Melanocyte of skin (primary cell): ENCODE measurements around the gene GMPR2. TPM values are rescaled to one million over a fixed set of nuclear protein-coding genes. Genes with fewer than 3 reads are reported as not detected.

Experiments
- small RNA-seq, 2 donors: library from RNA; depleted of rRNA; stranded (forward); fragments of <200 nt; gene quantifications; one replicate each; pipeline ENCODE3, GENCODE V24; 2012
- total RNA-seq, 2 donors: library from RNA; depleted of rRNA; stranded (reverse); fragments of >200 nt; gene quantifications; 2 replicates each; pipeline ENCODE4 v1.2.3, GENCODE V29; 2012

GMPR2 gene
- total RNA-seq: 10 to 100 TPM; 39.9 to 64.6 TPM

GRCh38 chr14:24232645-24233537, at the start of gene GMPR2:
GMPR2 (plus strand) TSS chr14:24232929; CDS start chr14:24233254, 325 bp downstream.

GRCh38 chr14:24188251-24189058, 44.3 kb upstream of the GMPR2 start, which contains the start of gene IPO4:
IPO4 (minus strand) TSS chr14:24188816; CDS start chr14:24188787, 29 bp downstream.

GRCh38 chr14:24195186-24196070, 37.3 kb upstream of the GMPR2 start, which contains the start of gene TM9SF1:
TM9SF1 (minus strand) TSS chr14:24195441; CDS start chr14:24195019, 422 bp downstream.

GRCh38 chr14:24212924-24213865, 19.5 kb upstream of the GMPR2 start, which contains the start of gene CHMP4A:
CHMP4A (minus strand) TSS chr14:24213488; CDS start chr14:24213439, 49 bp downstream.

GRCh38 chr14:24215495-24216344, 17.0 kb upstream of the GMPR2 start, which contains the start of gene MDP1:
MDP1 (minus strand) TSS chr14:24216066; CDS start chr14:24215955, 111 bp downstream.

GRCh38 chr14:24232121-24232644, 546 bp upstream of the GMPR2 start, which contains the start of gene NEDD8:
NEDD8 (minus strand) TSS chr14:24232367; CDS start chr14:24232267, 100 bp downstream.

GRCh38 chr14:24262821-24263733, 30.3 kb downstream of the GMPR2 start, which contains the start of gene TGM1:
TGM1 (minus strand) TSS chr14:24263177; CDS start chr14:24262352, 825 bp downstream.

GRCh38 chr14:24271134-24271833, 38.6 kb downstream of the GMPR2 start, which contains the start of gene RABGGTA:
RABGGTA (minus strand) TSS chr14:24271597; CDS start chr14:24271115, 482 bp downstream.

Small RNA genes lying within 50 kb of the gene (small RNA-seq; reads per million reads assigned to genes)
- 0.29 to 0.73 reads per million in 2 donors for gene AL136295.4
- 0 reads per million in 2 donors for gene CHMP4A
- 0 to 0.13 reads per million in 2 donors for gene MDP1

Other genes with a start within 250 kb of the GMPR2 start
- 10 to 100 TPM in 1 of 2 donors, 1 to 10 TPM in 1; 8.9 to 11.7 TPM for gene DHRS4L2, start 244.0 kb upstream of the GMPR2 start, total RNA-seq
- gene CARMIL3, start 180.9 kb upstream of the GMPR2 start, total RNA-seq: 1 to 10 TPM in 1 of 2 donors, under 1 TPM in 1; 1.00 to 1.7 TPM
- not detected for gene CPNE6, start 161.4 kb upstream of the GMPR2 start, total RNA-seq
- 10 to 100 TPM in 1 of 2 donors, 1 to 10 TPM in 1; 9.3 to 16.7 TPM for gene PCK2, start 138.6 kb upstream of the GMPR2 start, total RNA-seq
- 10 to 100 TPM; 74.3 to 83.3 TPM for gene DCAF11, start 118.2 kb upstream of the GMPR2 start, total RNA-seq
- 1 to 10 TPM; 1.7 to 2.0 TPM for gene NRL, start 118.0 kb upstream of the GMPR2 start, total RNA-seq
- under 1 TPM in 1 of 2 donors, not detected in 1; 0.34 TPM for gene FITM1, start 102.3 kb upstream of the GMPR2 start, total RNA-seq
- gene PSME1, start 96.7 kb upstream of the GMPR2 start, total RNA-seq: 100 to 1,000 TPM; 116 TPM
- 10 to 100 TPM; 16.9 to 18.6 TPM for gene EMC9, start 91.3 kb upstream of the GMPR2 start, total RNA-seq
- 100 to 1,000 TPM; 163 to 168 TPM for gene PSME2, start 86.3 kb upstream of the GMPR2 start, total RNA-seq
- 10 to 100 TPM; 58.8 to 76.9 TPM for gene RNF31, start 85.4 kb upstream of the GMPR2 start, total RNA-seq
- 100 to 1,000 TPM; 161 to 192 TPM for gene IRF9, start 71.7 kb upstream of the GMPR2 start, total RNA-seq
- gene REC8, start 60.8 kb upstream of the GMPR2 start, total RNA-seq: 10 to 100 TPM in 1 of 2 donors, 1 to 10 TPM in 1; 8.9 to 29.0 TPM
- 10 to 100 TPM; 38.2 to 69.3 TPM for gene IPO4, start 44.1 kb upstream of the GMPR2 start, total RNA-seq
- gene TM9SF1, start 37.5 kb upstream of the GMPR2 start, total RNA-seq: 10 to 100 TPM; 57.6 to 60.9 TPM
- gene TSSK4, start 27.2 kb upstream of the GMPR2 start, total RNA-seq: not detected
- gene CHMP4A, start 19.4 kb upstream of the GMPR2 start, total RNA-seq: 10 to 100 TPM in 1 of 2 donors, 1 to 10 TPM in 1; 8.3 to 12.4 TPM
- gene MDP1, start 16.9 kb upstream of the GMPR2 start, total RNA-seq: 1 to 10 TPM; 3.3 to 7.9 TPM
- gene NEDD8, start 562 bp upstream of the GMPR2 start, total RNA-seq: 10 to 100 TPM; 80.2 to 96.6 TPM
- 10 to 100 TPM; 44.6 to 52.7 TPM for gene TINF2, start 9.7 kb downstream of the GMPR2 start, total RNA-seq
- gene TGM1, start 30.2 kb downstream of the GMPR2 start, total RNA-seq: under 1 TPM in 1 of 2 donors, not detected in 1; 0.34 TPM
- 10 to 100 TPM; 38.5 to 41.0 TPM for gene RABGGTA, start 38.7 kb downstream of the GMPR2 start, total RNA-seq
- gene DHRS1, start 66.9 kb downstream of the GMPR2 start, total RNA-seq: 10 to 100 TPM; 11.0 to 20.3 TPM
- 10 to 100 TPM; 23.1 to 28.3 TPM for gene NOP9, start 66.9 kb downstream of the GMPR2 start, total RNA-seq
- gene CIDEB, start 75.0 kb downstream of the GMPR2 start, total RNA-seq: 1 to 10 TPM; 1.7 to 2.4 TPM
- gene LTB4R2, start 77.2 kb downstream of the GMPR2 start, total RNA-seq: 1 to 10 TPM; 3.3 to 4.5 TPM
- gene LTB4R, start 78.6 kb downstream of the GMPR2 start, total RNA-seq: 1 to 10 TPM in 1 of 2 donors, under 1 TPM in 1; 1.00 to 2.1 TPM
- gene ADCY4, start 102.1 kb downstream of the GMPR2 start, total RNA-seq: under 1 TPM; under 0.01 to 0.34 TPM
- 1 to 10 TPM; 3.4 to 3.7 TPM for gene RIPK3, start 107.1 kb downstream of the GMPR2 start, total RNA-seq
- gene NFATC4, start 135.3 kb downstream of the GMPR2 start, total RNA-seq: 10 to 100 TPM; 16.0 to 29.3 TPM
- gene NYNRIN, start 166.1 kb downstream of the GMPR2 start, total RNA-seq: 1 to 10 TPM; 1.0 to 1.7 TPM
- gene CBLN3, start 196.7 kb downstream of the GMPR2 start, total RNA-seq: under 1 TPM; 0.33 to 0.34 TPM
- gene KHNYN, start 197.0 kb downstream of the GMPR2 start, total RNA-seq: 10 to 100 TPM; 42.3 to 46.5 TPM
- 10 to 100 TPM in 1 of 2 donors, 1 to 10 TPM in 1; 7.3 to 15.5 TPM for gene SDR39U1, start 209.8 kb downstream of the GMPR2 start, total RNA-seq